ENCODE measurements around the gene OTOF.

The OTOF gene

DNA sequence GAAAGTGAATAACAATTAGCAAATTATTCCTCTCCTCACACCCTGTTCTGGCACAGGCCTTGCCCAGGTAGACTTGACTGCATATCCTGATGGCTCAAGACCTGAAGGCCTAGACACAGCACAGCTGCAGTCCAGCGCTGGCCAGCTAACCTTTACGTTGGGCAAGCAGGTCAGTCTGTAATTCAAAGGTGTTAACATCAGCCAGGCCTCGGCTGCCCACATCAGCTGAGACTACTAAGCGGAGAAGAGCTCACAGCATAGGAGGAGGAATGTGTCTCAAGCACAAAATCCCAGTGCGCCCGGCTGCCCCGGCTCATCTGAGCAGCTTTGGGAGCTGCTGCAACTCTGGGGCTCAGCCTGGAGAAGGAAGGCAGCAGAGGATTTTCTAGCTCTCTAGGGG is 33.5 kb upstream of the OTOF start:
- H3K27me3 Mint-ChIP-seq: peaks cover 8% of the 10 kb centered on the region
- no peak overlapping the region for H3K4me3 Mint-ChIP-seq
- no peaks in the 10 kb centered on the region for H3K9me3 Mint-ChIP-seq
- H3K4me1 Mint-ChIP-seq (ENCODE audit: low read depth): no peaks in the 10 kb centered on the region
- H3K27ac Mint-ChIP-seq: no peak overlapping the region
- H3K36me3 Mint-ChIP-seq (ENCODE audit: low read depth): no peaks in the 10 kb centered on the region
- intact Hi-C loops (cut with micrococcal nuclease): no loop called here

DNA sequence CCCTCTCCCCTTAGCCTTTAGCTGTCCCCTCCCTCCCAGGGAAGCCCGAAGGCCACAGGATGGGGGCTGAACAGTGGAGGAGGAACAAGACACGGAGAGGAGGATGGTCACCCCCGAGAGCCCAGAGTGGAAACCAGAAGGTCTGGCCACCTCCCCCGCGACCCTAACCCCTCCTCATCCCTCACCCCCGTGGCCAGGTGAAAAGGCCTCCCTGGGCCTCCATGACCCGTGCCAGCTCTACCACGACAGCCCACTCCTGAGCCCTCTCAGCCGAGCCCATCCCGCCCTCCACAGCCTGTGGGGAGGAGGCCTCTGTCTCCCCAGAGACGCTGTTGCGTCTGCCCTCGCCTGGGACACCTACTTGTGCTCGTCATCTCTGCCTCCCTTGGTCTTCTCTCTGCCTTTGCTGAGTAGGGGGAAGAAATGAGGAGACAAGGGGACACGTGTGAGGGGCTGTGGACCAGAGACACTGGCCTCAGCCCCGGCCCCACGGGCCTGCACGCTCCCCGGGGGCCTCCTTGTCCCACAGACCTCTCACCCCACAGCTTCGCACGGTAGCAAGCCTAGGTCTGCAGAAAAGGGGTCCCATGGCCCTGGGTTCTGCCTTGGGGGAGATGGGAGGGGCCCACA is 32.5 kb upstream of the OTOF start:
- H3K36me3 Mint-ChIP-seq (ENCODE audit: low read depth): no peaks in the 10 kb centered on the region
- H3K9me3 Mint-ChIP-seq: no peaks in the 10 kb centered on the region
- no peak overlapping the region for H3K4me3 Mint-ChIP-seq
- no peaks in the 10 kb centered on the region for H3K4me1 Mint-ChIP-seq (ENCODE audit: low read depth)
- peaks cover 8% of the 10 kb centered on the region for H3K27me3 Mint-ChIP-seq
- intact Hi-C loops (cut with micrococcal nuclease): no loop called here
- no peak overlapping the region for H3K27ac Mint-ChIP-seq

DNA sequence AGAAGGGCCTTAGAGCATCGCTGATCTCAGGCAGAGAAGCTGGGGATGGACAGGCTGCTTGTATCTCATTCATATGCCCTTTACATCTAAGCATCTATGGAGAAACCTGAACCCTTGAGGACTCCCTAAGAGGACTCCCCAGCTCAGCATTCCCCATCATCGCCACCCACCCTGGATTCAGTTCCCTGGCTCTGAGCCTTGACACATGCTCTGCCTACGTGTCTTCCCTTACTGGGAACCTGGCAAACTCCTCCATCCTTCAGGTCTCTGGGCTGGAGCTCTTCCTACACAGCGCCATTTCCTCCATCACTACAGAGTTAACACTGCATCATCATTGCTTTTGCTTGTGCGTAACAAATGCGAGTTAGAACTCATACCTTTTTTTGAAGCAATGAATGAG is 31.2 kb upstream of the OTOF start:
- intact Hi-C loops (cut with micrococcal nuclease): no loop called here
- no peaks in the 10 kb centered on the region for H3K9me3 Mint-ChIP-seq
- peaks cover 11% of the 10 kb centered on the region for H3K27me3 Mint-ChIP-seq
- no peak overlapping the region for H3K27ac Mint-ChIP-seq
- peaks cover under 1% of the 10 kb centered on the region for H3K4me1 Mint-ChIP-seq (ENCODE audit: low read depth)
- H3K4me3 Mint-ChIP-seq: no peak overlapping the region
- no peaks in the 10 kb centered on the region for H3K36me3 Mint-ChIP-seq (ENCODE audit: low read depth)

DNA sequence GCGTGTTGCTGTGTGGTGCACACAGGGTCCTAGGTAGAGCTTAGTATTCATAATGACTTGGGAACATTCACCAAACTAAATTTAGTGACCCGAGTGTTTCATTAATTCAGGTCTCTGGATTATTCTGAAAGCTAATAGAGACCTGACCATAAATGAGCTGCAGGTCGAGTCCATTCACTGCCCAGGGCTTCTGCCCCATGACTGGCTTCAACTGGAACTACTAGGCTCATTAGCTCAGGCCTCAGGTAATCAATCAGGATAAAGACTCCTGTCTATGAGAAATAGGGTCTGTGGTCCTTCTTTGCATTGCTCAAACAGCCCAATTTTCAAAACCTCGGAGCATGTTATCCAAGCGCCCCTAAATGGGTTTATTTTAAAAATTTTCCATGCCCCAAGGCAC is 30.0 kb upstream of the OTOF start:
- intact Hi-C loops (cut with micrococcal nuclease): no loop called here
- H3K4me3 Mint-ChIP-seq: no peak overlapping the region
- peaks cover 18% of the 10 kb centered on the region for H3K27me3 Mint-ChIP-seq
- no peak overlapping the region for H3K27ac Mint-ChIP-seq
- peaks cover 12% of the 10 kb centered on the region for H3K4me1 Mint-ChIP-seq (ENCODE audit: low read depth)
- no peaks in the 10 kb centered on the region for H3K36me3 Mint-ChIP-seq (ENCODE audit: low read depth)
- H3K9me3 Mint-ChIP-seq: no peaks in the 10 kb centered on the region

DNA sequence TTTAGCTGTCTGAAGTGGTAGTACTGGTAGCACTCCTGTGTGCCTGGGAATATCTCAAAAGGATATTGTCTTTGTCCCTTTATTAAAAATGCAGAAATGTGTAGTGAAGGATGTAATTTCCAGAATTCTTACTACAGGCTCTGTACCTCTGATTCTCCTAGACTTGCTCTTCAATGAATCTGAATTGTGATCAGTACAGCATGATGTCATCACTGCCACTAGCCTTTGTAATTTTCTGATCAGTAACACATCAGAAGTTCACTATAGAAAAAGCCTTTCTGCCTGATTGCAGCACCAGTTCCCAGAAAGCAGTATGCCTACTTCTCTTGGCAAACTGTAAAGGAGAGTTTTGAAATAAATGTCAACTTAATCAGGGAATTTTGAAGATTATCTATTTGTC is 29.2 kb upstream of the OTOF start:
- Mint-ChIP-seq H3K9me3 (no peaks in the 10 kb centered on the region), H3K27me3 (peaks cover 11% of the 10 kb centered on the region), H3K4me1 (ENCODE audit: low read depth) (peaks cover 15% of the 10 kb centered on the region), H3K4me3 (no peak overlapping the region), H3K36me3 (ENCODE audit: low read depth) (no peaks in the 10 kb centered on the region), H3K27ac (no peak overlapping the region)
- intact Hi-C loops (cut with micrococcal nuclease): no loop called here

DNA sequence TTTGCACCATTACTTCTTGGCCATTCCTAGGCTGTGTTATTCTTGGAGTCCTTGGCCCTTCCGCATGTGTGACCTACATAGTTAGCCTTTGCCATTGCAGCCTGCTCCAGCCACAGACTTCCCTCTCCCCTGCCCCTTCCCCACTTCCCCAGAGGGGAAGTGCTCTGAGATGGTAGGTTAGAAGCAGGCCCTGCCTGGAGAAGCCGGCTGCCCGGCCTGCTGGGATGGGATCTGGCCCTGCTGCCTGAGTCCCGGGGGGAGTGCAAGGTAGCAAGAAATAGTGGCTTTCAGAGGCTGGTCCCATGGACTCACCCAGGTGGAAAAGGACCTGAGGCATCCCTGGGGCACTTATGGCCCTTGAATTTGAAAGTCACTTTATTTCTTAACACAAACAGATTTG is 28.4 kb upstream of the OTOF start:
- Mint-ChIP-seq H3K27me3 (peaks cover 11% of the 10 kb centered on the region), H3K4me3 (no peak overlapping the region), H3K36me3 (ENCODE audit: low read depth) (no peaks in the 10 kb centered on the region), H3K27ac (no peak overlapping the region), H3K9me3 (no peaks in the 10 kb centered on the region), H3K4me1 (ENCODE audit: low read depth) (peaks cover 15% of the 10 kb centered on the region)
- intact Hi-C loops (cut with micrococcal nuclease): no loop called here

DNA sequence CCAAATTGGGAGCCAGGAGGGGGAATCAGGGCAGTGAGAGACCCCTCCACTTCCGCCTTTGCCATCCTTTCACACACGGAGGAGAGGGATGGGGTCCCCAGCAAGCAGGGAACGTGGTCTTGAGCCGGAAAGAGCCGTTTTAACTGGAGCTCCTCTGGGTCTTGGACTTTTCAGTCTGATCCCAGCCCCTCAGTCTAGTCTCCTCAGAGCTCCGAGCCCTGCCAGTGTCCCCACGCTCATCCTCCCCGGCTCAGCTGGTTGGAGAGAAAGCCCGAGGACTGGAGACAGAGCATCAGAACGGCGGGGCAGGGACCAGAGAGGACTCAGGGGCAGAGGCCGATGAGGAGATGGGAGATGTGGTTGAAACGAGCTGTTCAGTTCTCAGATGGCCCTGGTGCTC is 26.1 kb upstream of the OTOF start:
- Mint-ChIP-seq H3K27me3 (peaks cover 12% of the 10 kb centered on the region), H3K9me3 (no peaks in the 10 kb centered on the region), H3K4me1 (ENCODE audit: low read depth) (peaks cover 15% of the 10 kb centered on the region), H3K27ac (peak overlapping the region; percentile 57), H3K4me3 (peak overlapping the region; percentile 70), H3K36me3 (ENCODE audit: low read depth) (no peaks in the 10 kb centered on the region)
- intact Hi-C loops (cut with micrococcal nuclease): loop anchor here (5.0 kb wide), 1 partner anchor 73 kb away; no protein-coding TSS in a partner anchor

DNA sequence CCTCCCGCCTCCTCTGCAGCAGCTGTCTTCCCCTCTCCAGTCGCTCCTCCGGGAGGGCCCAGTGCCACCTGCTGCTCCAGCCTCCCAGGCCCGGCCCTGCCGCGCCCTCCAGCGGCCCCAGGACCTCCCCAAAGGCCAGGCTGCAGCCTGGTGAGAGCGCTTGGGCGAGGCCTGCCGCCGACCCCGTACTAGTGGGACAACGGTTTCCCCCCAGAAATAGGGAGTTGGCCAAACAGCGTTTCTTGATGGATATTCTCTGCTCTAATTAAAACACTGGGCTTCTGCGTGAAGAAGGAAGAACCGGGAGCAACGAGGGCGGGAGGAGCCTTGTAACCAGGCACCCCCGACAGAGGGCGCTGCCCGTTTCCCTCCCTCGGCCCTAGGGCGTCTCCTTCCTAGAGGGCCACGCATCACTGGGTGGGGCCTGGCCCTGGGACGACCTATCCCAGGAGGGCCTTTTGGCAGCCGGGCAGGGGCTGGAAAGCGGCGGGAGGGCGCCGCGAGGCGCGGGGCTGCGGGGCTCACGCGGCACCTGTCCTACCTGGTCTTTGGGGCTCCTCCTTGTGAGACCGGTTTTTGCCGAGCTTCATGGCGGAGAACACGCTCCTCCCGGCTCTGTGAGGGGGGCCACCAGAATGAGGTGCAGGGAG is 25.4 kb upstream of the OTOF start:
- intact Hi-C loops (cut with micrococcal nuclease): loop anchor here (5.0 kb wide), 1 partner anchor 74 kb away; no protein-coding TSS in a partner anchor
- Mint-ChIP-seq H3K27ac (peak overlapping the region; percentile 57), H3K36me3 (ENCODE audit: low read depth) (no peaks in the 10 kb centered on the region), H3K4me1 (ENCODE audit: low read depth) (peaks cover 15% of the 10 kb centered on the region), H3K9me3 (no peaks in the 10 kb centered on the region), H3K4me3 (peak overlapping the region; percentile 70), H3K27me3 (peaks cover 15% of the 10 kb centered on the region)

DNA sequence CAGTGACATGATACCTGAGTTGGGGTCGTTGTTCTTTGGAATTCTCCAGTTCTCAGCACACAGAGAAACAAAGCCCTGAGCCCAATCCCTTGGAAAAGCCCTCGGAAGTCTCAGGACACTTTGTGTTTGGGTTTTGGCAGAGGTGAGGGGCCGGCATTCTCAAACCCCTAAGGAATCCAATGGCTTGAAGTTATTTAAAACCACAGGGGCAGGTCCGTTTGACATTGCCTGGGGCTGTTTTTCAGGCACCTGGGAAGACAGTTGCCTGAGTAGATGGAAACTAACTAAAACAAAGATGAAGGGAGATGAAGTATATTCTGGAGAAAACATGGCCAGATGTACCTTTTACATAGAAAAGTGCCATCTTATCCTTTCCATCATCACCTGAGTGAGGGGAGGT is 22.5 kb upstream of the OTOF start:
- H3K4me3 Mint-ChIP-seq: no peak overlapping the region
- no peaks in the 10 kb centered on the region for H3K9me3 Mint-ChIP-seq
- peaks cover 15% of the 10 kb centered on the region for H3K4me1 Mint-ChIP-seq (ENCODE audit: low read depth)
- peaks cover 18% of the 10 kb centered on the region for H3K27me3 Mint-ChIP-seq
- no peak overlapping the region for H3K27ac Mint-ChIP-seq
- no peaks in the 10 kb centered on the region for H3K36me3 Mint-ChIP-seq (ENCODE audit: low read depth)
- intact Hi-C loops (cut with micrococcal nuclease): loop anchor here (5.0 kb wide), 1 partner anchor 77 kb away; no protein-coding TSS in a partner anchor

DNA sequence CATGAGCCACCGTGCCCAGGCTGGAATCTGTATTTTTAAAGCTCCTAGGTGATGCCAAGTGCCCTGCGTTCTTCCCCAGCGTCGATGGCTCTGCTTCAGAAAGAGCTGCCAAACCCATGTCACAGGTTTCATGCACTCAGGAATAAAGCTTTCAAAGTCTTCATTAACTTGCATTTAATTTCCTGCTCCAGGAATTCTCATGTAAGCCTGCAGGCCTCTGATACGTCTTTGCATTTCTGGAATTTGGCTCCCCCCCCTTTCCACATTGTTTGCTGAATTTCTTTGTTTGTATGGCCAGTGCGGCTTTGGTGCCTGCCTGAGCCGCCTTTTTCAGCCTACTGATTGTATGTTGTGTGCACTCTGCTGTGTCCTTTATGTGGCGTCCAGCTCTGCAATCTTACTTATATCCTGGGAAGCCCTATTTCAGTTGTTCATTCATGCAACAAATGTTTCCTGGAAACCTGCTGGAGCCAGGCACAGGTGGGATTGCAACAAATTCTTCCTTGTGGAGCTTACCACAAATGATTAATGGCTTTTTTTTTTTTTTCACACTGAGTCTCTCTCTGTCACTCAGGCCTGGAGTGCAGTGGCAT is 17.9 kb upstream of the OTOF start:
- intact Hi-C loops (cut with micrococcal nuclease): no loop called here
- H3K36me3 Mint-ChIP-seq (ENCODE audit: low read depth): no peaks in the 10 kb centered on the region
- H3K27me3 Mint-ChIP-seq: peaks cover 7% of the 10 kb centered on the region
- no peak overlapping the region for H3K27ac Mint-ChIP-seq
- H3K9me3 Mint-ChIP-seq: no peaks in the 10 kb centered on the region
- no peaks in the 10 kb centered on the region for H3K4me1 Mint-ChIP-seq (ENCODE audit: low read depth)
- no peak overlapping the region for H3K4me3 Mint-ChIP-seq

DNA sequence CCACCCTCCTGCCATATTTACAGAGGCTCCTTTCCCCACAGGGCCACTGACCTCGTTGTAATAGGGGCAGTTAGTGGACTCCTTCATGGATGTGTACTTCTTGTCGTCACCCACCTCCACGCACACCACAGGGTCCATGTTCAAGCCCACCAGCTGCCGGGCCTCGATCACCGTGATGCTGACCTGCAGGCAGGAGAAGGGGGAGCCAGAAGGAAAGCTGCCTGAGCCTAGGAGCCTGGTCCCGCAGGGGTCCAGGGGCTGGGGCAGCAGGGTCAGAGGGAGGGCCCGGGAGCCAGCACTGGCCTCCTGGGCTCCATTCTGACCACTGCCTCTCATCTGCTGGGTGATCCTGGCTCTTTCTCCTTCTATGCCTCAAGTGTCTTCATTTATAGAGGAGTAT is 17.0 kb upstream of the OTOF start:
- intact Hi-C loops (cut with micrococcal nuclease): no loop called here
- peaks cover 7% of the 10 kb centered on the region for H3K27me3 Mint-ChIP-seq
- no peaks in the 10 kb centered on the region for H3K9me3 Mint-ChIP-seq
- no peak overlapping the region for H3K27ac Mint-ChIP-seq
- no peaks in the 10 kb centered on the region for H3K4me1 Mint-ChIP-seq (ENCODE audit: low read depth)
- H3K36me3 Mint-ChIP-seq (ENCODE audit: low read depth): no peaks in the 10 kb centered on the region
- no peak overlapping the region for H3K4me3 Mint-ChIP-seq

DNA sequence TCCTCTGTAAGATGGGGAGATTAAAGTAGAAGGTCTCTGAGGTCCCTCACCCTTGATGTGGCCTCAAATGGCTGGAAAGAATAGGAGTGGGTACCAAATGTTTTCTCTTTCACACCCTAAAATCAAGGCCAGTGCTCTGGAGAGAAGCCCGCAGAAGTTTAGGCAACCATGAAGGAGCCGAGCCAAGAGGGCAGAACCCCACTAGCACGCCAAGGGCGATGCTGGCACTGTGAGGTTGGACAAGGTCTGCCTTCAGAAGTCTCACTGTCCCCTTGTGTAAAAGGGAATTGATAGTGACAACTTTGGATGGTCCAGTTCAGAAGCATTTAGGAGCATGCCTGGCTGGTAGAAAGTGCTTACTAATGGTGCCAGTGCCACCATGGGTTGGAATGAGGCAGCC is 16.3 kb upstream of the OTOF start:
- Mint-ChIP-seq H3K9me3 (no peaks in the 10 kb centered on the region), H3K4me1 (ENCODE audit: low read depth) (no peaks in the 10 kb centered on the region), H3K4me3 (no peak overlapping the region), H3K27me3 (peaks cover 7% of the 10 kb centered on the region), H3K27ac (no peak overlapping the region), H3K36me3 (ENCODE audit: low read depth) (no peaks in the 10 kb centered on the region)
- intact Hi-C loops (cut with micrococcal nuclease): no loop called here

DNA sequence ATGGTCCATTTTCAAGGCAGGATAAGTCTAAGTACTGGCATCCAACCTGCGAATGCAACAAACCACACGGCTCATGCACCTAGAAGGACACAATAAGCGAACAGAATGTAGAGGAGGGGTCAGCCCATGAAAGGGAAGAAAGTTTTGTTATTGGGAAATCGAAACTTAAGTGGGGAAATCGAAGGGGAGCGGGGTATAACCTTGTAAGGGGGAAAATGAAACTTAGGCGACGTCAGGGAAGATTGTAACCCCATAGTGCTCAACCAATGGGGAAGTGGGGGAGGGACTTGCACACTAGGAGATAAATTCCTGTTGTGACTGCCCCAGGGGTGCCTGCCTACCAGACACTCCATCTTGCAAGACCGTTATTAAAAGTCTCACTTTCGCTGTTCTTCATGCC is 15.6 kb upstream of the OTOF start:
- no peak overlapping the region for H3K27ac Mint-ChIP-seq
- intact Hi-C loops (cut with micrococcal nuclease): no loop called here
- H3K36me3 Mint-ChIP-seq (ENCODE audit: low read depth): no peaks in the 10 kb centered on the region
- no peak overlapping the region for H3K4me3 Mint-ChIP-seq
- no peaks in the 10 kb centered on the region for H3K4me1 Mint-ChIP-seq (ENCODE audit: low read depth)
- no peaks in the 10 kb centered on the region for H3K9me3 Mint-ChIP-seq
- H3K27me3 Mint-ChIP-seq: peaks cover 4% of the 10 kb centered on the region

DNA sequence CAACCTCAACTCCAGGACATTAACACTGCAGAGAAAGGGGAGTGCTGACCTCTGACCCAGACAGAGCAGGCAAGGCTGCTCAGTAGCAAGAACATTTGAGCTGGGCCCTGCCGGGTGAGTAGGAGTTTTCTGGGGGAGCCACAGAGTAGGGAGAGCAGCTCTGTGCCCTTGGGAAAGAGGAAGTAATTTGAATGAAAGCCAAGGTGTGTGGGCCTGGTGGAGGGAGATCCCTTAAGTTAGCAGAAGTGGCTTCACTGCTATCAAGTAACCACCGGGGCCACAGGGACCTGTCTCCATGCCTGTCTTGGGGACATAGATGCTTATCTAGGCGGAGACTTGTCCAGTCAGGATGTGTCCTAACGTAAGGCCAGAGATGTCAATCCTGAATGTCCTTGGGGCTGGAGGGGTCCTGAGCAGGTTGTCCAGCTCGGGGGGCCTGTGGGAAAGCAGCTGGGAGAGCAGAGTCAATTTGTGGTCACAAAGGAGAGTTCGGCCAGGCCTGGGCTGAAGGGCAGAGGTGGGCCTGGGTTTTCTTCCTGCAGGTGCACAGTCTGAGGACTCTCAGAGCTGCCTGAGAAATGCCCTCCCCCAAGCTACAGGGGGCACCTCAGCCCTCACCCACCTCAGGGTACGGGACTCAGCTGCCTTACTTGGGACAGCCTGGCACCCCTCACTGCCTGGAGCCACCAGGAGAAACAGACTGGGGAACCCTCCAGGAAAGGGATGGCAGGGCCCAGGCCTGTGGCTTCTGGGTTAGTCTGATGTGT is 15.0 kb upstream of the OTOF start:
- Mint-ChIP-seq H3K36me3 (ENCODE audit: low read depth) (no peaks in the 10 kb centered on the region), H3K4me3 (no peak overlapping the region), H3K27me3 (peaks cover 2% of the 10 kb centered on the region), H3K9me3 (no peaks in the 10 kb centered on the region), H3K4me1 (ENCODE audit: low read depth) (no peaks in the 10 kb centered on the region), H3K27ac (no peak overlapping the region)
- intact Hi-C loops (cut with micrococcal nuclease): no loop called here

Data from dendritic cell treated with granulocyte-macrophage colony-stimulating factor and Interleukin-4, amounts not matched to agents 40 ng/mL and 50 ng/mL, for 4 days (primary cell).